Natural killer cell (primary cell): ENCODE results near the gene HAGHL. TPM values are rescaled to one million over a fixed set of nuclear protein-coding genes. Genes with fewer than 3 reads are reported as not detected.

Experiments used
- ATAC-seq, 3 donors: fragments of 150-1000 bp in 2 of 3; fragments of 200-7000 bp in 1 of 3; cut with Tn5 transposase; 1 replicate in 1 of 3; 2 replicates in 2 of 3; pipeline ENCODE4 v1.10.0; 2021; ENCODE audit warnings: mild to moderate bottlenecking in 2 of 3, moderate library complexity in 2 of 3
- DNase-seq, 2 donors: peaks; one replicate each; pipeline versions ENCODE4 v3.0.0 to v3.0.0-alpha.2; 2013 to 2021; ENCODE audit warnings: mixed read lengths in 1 of 2
- H3K27ac ChIP-seq: one replicate; pipeline ENCODE4 v1.5.1; 2013; ENCODE audit warnings: mild to moderate bottlenecking, low read length
- H3K27me3 ChIP-seq: one replicate; pipeline ENCODE4 v1.6.1; 2013; ENCODE audit warnings: low read length; ENCODE audit not compliant: control insufficient read depth, insufficient read depth
- H3K36me3 ChIP-seq: one replicate; pipeline ENCODE4 v1.6.1; 2013; ENCODE audit warnings: low read length; ENCODE audit not compliant: control insufficient read depth, insufficient read depth
- H3K4me1 ChIP-seq: one replicate; pipeline ENCODE4 v1.6.1; 2013; ENCODE audit warnings: low read length; ENCODE audit not compliant: control insufficient read depth, insufficient read depth
- H3K4me3 ChIP-seq: one replicate; pipeline ENCODE4 v1.5.1; 2013; ENCODE audit warnings: low read length
- H3K9me3 ChIP-seq: one replicate; pipeline ENCODE4 v1.6.1; 2013; ENCODE audit warnings: low read length; ENCODE audit not compliant: control insufficient read depth, insufficient read depth
- H3K27ac Mint-ChIP-seq, 2 donors: one replicate each; pipeline ENCODE4 v1.8.0; 2022; ENCODE audit warnings: mild to moderate bottlenecking in 2 of 2, mixed read lengths in 2 of 2, moderate library complexity in 1 of 2
- H3K27me3 Mint-ChIP-seq, 2 donors: one replicate each; pipeline ENCODE4 v1.8.0; 2022; ENCODE audit warnings: low read depth in 2 of 2, mixed read lengths in 2 of 2
- H3K36me3 Mint-ChIP-seq: one replicate; pipeline ENCODE4 v1.8.0; 2022; ENCODE audit warnings: mixed read lengths
- H3K4me1 Mint-ChIP-seq, 2 donors: one replicate each; pipeline ENCODE4 v1.8.0; 2022; ENCODE audit warnings: mixed read lengths in 2 of 2
- H3K4me3 Mint-ChIP-seq: one replicate; pipeline ENCODE4 v1.8.0; 2022; ENCODE audit warnings: mild to moderate bottlenecking, moderate library complexity, mixed read lengths
- H3K9me3 Mint-ChIP-seq, 2 donors: one replicate each; pipeline ENCODE4 v1.8.0; 2022; ENCODE audit warnings: mixed read lengths in 2 of 2
- WGBS: methylation state at CpG from one replicate; pipeline ENCODE4 v1.1.7; 2013; ENCODE audit warnings: missing lambda C conversion rate; ENCODE audit not compliant: insufficient coverage; 5-methylcytosine and 5-hydroxymethylcytosine counted together
- intact Hi-C: fragments of 100-400 bp; cut with micrococcal nuclease; formaldehyde crosslinking; loops from one replicate; pipeline ENCODE4 v1.14.2; 2022
- total RNA-seq, 4 donors: library from RNA; stranded (reverse); fragments of 120-200 nt in 1 of 4; gene quantifications; one replicate each; pipeline versions ENCODE4 v1.2.3 to v1.2.4, GENCODE V29; 2013 to 2022
- TF ChIP-seq, protein P1 (sequence below): fragments of 200-600 bp; IDR thresholded peaks from one replicate; pipeline ENCODE4 v1.8.0; 2022; ENCODE audit warnings: antibody characterized with exemption

HAGHL gene
- total RNA-seq, 3 donors from 2014 or later (not counting 1 experiment from before 2014, with no cell fraction given), result 13.5 to 21.5 (median 15.7) TPM

DNA sequence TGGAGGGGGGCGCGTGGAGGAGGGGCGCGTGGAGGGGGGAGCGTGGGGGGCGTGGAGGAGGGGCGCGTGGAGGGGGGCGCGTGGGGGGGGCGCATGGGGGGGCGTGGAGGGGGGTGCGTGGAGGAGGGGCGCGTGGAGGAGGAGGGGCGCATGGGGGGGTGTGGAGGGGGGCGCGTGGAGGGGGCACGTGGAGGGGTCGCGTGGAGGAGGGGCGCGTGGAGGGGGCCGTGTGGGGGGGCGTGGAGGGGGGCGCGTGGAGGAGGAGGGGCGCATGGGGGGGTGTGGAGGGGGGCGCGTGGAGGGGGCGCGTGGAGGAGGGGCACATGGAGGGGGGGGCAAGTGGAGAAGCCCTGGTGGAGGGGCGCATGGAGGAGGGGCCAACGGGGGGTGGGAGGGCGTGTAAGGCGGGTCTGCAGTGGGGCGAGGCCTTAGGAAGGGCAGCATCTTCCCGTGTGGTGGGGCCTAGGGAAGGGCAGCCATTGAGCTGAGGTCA lies 40.9 kb downstream of the HAGHL start:
- 65% methylated on average over 8 of the region's 38 CpGs for WGBS
- no peak overlapping the region for H3K4me3 ChIP-seq

DNA sequence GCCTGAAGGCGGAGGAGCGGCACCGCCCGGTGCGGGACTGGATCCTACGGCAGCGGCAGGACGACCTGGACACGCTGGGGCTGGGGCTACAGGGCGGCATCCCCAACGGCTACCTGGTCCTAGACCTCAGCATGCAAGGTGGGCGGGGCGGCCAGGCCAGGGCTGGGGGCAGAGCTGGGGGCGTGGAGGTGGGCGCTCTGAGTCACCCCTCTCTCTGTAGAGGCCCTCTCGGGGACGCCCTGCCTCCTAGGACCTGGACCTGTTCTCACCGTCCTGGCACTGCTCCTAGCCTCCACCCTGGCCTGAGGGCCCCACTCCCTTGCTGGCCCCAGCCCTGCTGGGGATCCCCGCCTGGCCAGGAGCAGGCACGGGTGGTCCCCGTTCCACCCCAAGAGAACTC lies 41.5 kb downstream of the HAGHL start:
- no peaks in the 10 kb centered on the region for H3K36me3 ChIP-seq
- no peak for DNase-seq
- TF ChIP-seq, protein P1, sequence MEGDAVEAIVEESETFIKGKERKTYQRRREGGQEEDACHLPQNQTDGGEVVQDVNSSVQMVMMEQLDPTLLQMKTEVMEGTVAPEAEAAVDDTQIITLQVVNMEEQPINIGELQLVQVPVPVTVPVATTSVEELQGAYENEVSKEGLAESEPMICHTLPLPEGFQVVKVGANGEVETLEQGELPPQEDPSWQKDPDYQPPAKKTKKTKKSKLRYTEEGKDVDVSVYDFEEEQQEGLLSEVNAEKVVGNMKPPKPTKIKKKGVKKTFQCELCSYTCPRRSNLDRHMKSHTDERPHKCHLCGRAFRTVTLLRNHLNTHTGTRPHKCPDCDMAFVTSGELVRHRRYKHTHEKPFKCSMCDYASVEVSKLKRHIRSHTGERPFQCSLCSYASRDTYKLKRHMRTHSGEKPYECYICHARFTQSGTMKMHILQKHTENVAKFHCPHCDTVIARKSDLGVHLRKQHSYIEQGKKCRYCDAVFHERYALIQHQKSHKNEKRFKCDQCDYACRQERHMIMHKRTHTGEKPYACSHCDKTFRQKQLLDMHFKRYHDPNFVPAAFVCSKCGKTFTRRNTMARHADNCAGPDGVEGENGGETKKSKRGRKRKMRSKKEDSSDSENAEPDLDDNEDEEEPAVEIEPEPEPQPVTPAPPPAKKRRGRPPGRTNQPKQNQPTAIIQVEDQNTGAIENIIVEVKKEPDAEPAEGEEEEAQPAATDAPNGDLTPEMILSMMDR, result no peak
- H3K4me3 ChIP-seq, result no peak overlapping the region
- no peaks in the 10 kb centered on the region for H3K27me3 ChIP-seq
- no peak overlapping the region for H3K27ac ChIP-seq
- 83% methylated on average over 21 of the region's 21 CpGs for WGBS
- no peak overlapping the region for H3K4me3 Mint-ChIP-seq
- intact Hi-C loops, result no loop called here
- H3K27me3 Mint-ChIP-seq, result no peaks in the 10 kb centered on the region
- H3K27ac Mint-ChIP-seq, result no peak overlapping the region
- no peaks in the 10 kb centered on the region for H3K4me1 ChIP-seq
- H3K36me3 Mint-ChIP-seq, result no peaks in the 10 kb centered on the region
- no peaks in the 10 kb centered on the region for H3K9me3 ChIP-seq
- no peaks in the 10 kb centered on the region for H3K9me3 Mint-ChIP-seq
- H3K4me1 Mint-ChIP-seq, result no peaks in the 10 kb centered on the region
- no peak for ATAC-seq

More for the DNA sequence above, 40.9 kb downstream of the HAGHL start:
- no peaks in the 10 kb centered on the region for H3K36me3 ChIP-seq
- no peaks in the 10 kb centered on the region for H3K9me3 ChIP-seq
- H3K36me3 Mint-ChIP-seq, result no peaks in the 10 kb centered on the region
- no peaks in the 10 kb centered on the region for H3K27me3 Mint-ChIP-seq
- no peaks in the 10 kb centered on the region for H3K27me3 ChIP-seq
- intact Hi-C loops, result no loop called here
- DNase-seq, result no peak
- H3K27ac ChIP-seq, result no peak overlapping the region
- TF ChIP-seq, protein P1, result no peak
- no peaks in the 10 kb centered on the region for H3K4me1 Mint-ChIP-seq
- no peak overlapping the region for H3K27ac Mint-ChIP-seq
- no peaks in the 10 kb centered on the region for H3K9me3 Mint-ChIP-seq
- H3K4me1 ChIP-seq, result no peaks in the 10 kb centered on the region
- ATAC-seq, result no peak
- H3K4me3 Mint-ChIP-seq, result no peak overlapping the region

DNA sequence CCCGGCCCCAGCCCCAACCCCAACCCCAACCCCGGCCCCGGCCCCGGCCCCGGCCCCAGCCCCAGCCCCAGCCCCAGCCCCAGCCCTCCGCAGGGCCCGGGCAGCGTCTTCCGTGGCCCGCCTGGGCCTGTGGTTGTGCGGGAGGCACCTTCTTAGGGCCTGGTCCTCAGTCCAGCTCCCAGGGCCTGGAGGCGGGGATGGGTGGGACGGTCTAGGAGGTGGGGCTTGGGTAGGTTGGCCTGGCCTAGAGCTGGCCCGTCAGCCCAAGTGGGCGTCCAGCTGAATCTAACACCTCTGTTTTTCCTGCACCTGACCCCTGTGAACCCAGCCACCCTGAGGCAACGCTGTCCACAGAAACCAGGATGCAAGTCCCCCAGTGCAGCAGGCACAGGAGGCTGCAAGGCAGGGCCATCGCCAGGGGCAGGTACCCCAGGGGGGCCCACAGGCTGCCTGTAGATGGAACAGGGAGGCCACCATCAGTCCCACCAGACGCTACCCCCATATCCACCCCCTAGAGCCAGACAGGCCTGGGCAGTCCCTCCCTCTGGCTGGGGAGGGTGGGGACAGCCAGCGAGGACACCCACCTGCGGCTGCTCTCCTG lies 42.4 kb downstream of the HAGHL start:
- no peaks in the 10 kb centered on the region for H3K36me3 ChIP-seq
- no peak overlapping the region for H3K27ac ChIP-seq
- Mint-ChIP-seq H3K27ac (no peak overlapping the region), H3K9me3 (no peaks in the 10 kb centered on the region), H3K4me1 (no peaks in the 10 kb centered on the region), H3K4me3 (no peak overlapping the region), H3K36me3 (no peaks in the 10 kb centered on the region), H3K27me3 (no peaks in the 10 kb centered on the region)
- H3K9me3 ChIP-seq, result no peaks in the 10 kb centered on the region
- ATAC-seq (no peak), DNase-seq (no peak)
- intact Hi-C loops, result no loop called here
- H3K4me1 ChIP-seq, result no peaks in the 10 kb centered on the region
- H3K27me3 ChIP-seq, result no peaks in the 10 kb centered on the region
- TF ChIP-seq, protein P1, result no peak
- H3K4me3 ChIP-seq, result no peak overlapping the region
- 67% methylated on average over 15 of the region's 20 CpGs for WGBS

DNA sequence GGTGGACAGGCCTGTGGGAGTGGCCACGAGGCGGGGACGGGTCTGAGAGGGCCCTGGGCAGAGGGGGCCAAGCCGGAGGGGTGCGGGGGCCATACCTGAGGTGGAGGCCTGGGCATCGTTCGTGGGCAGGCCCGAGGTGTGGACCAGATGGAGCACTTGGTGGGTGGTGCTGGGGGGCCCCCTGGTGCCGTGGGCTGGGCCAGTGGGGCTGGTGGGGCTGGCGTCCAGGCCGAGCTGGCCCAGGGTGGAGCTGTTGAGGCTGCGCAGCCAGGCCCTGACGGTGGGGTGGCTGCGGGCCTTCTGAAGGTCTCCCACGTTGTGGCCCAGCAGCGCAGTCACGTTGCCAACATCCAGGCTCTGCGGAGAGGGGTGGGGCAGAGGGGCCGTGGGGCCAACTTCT lies 43.0 kb downstream of the HAGHL start:
- H3K27me3 ChIP-seq, result no peaks in the 10 kb centered on the region
- intact Hi-C loops, result no loop called here
- WGBS, result 93% methylated on average over 19 of the region's 19 CpGs
- no peak overlapping the region for H3K4me3 ChIP-seq
- ATAC-seq, result no peak
- Mint-ChIP-seq H3K4me3 (no peak overlapping the region), H3K4me1 (no peaks in the 10 kb centered on the region), H3K27ac (no peak overlapping the region), H3K27me3 (no peaks in the 10 kb centered on the region), H3K36me3 (no peaks in the 10 kb centered on the region), H3K9me3 (no peaks in the 10 kb centered on the region)
- no peaks in the 10 kb centered on the region for H3K9me3 ChIP-seq
- no peak for DNase-seq
- H3K4me1 ChIP-seq, result no peaks in the 10 kb centered on the region
- H3K27ac ChIP-seq, result no peak overlapping the region
- TF ChIP-seq, protein P1, result no peak
- no peaks in the 10 kb centered on the region for H3K36me3 ChIP-seq
